ENCODE measurements around the gene BMERB1. TPM values are rescaled to one million over a fixed set of nuclear protein-coding genes. Genes with fewer than 3 reads are reported as not detected.

BMERB1 gene
- total and polyA plus RNA-seq, 2 experiments from 2014 or later: 17.3 to 28.1 TPM

- no peak overlapping the region for H3K27ac ChIP-seq (ENCODE audit: low read depth)
- no peaks in the 10 kb centered on the region for H3K4me1 ChIP-seq (ENCODE audit: insufficient read depth)
- no peaks in the 10 kb centered on the region for H3K27me3 ChIP-seq (ENCODE audit: insufficient read depth)
- Mint-ChIP-seq H3K4me3 (no peak overlapping the region), H3K9me3 (no peaks in the 10 kb centered on the region; the same call in 2 of the 3 replicates), H3K36me3 (ENCODE audit: low read depth) (0 out of 3 replicates have a peak, but pooled peaks cover 3% of the 10 kb centered on the region), H3K4me1 (no peaks in the 10 kb centered on the region), H3K27ac (no peak overlapping the region), H3K27me3 (ENCODE audit: insufficient read depth, low read depth, poor library complexity) (no peaks in the 10 kb centered on the region)
- no peak overlapping the region for H2AFZ ChIP-seq
- TF ChIP-seq JUNB (IDR thresholded peaks at IDR 0.05; ENCODE audit: unreplicated experiment) (no peak), ETS1 (IDR thresholded peaks at IDR 0.05) (no peak), STAT1 (IDR thresholded peaks at IDR 0.05; ENCODE audit: unreplicated experiment) (no peak), POLR2AphosphoS5 (IDR thresholded peaks at IDR 0.05; ENCODE audit: low read depth) (no peak), EZH2phosphoT487 (IDR thresholded peaks at IDR 0.05; ENCODE audit: unreplicated experiment) (no peak), CTCF (conservative IDR thresholded peaks at IDR 0.05; ENCODE audit: low read depth in 2 of 2) (no peak), NANOG (IDR thresholded peaks at IDR 0.05; ENCODE audit: borderline replicate concordance) (no peak), EZH2 (IDR thresholded peaks at IDR 0.05; ENCODE audit: low read depth, unreplicated experiment) (no peak), ZNF114 (CRISPR knock-in tag; IDR thresholded peaks at IDR 0.05) (no peak), CREB1 (CRISPR knock-in tag; IDR thresholded peaks at IDR 0.05; ENCODE audit: low read depth) (no peak)
- H3K9me2 ChIP-seq (ENCODE audit: insufficient read depth): no peaks in the 10 kb centered on the region
- DNase-seq (ENCODE audit: low spot score): no peak
- no peak for ATAC-seq
- H3K36me3 ChIP-seq (ENCODE audit: insufficient read depth): no peaks in the 10 kb centered on the region; the same call in 1 of the 2 replicates
- H4K20me1 ChIP-seq (replicated peaks; ENCODE audit: insufficient read depth): no peaks in the 10 kb centered on the region
- no peak overlapping the region for H3K4me3 ChIP-seq
- no peaks in the 10 kb centered on the region for H3F3A ChIP-seq (replicated peaks; ENCODE audit: low read depth)
- H3K79me2 ChIP-seq (replicated peaks; ENCODE audit: insufficient read depth): no peaks in the 10 kb centered on the region
- no peak overlapping the region for H3K4me2 ChIP-seq
These were observed 95.7 kb downstream of the BMERB1 start for GRCh38 chr16:15530085-15530484.

- Histone ChIP-seq H3K9me2 (ENCODE audit: insufficient read depth) (no peaks in the 10 kb centered on the region), H3K79me2 (replicated peaks; ENCODE audit: insufficient read depth) (no peaks in the 10 kb centered on the region), H3K27ac (ENCODE audit: low read depth) (no peak overlapping the region), H3K27me3 (ENCODE audit: insufficient read depth) (no peaks in the 10 kb centered on the region), H3K36me3 (ENCODE audit: insufficient read depth) (no peaks in the 10 kb centered on the region; the same call in 1 of the 2 replicates), H3K4me3 (no peak overlapping the region), H2AFZ (no peak overlapping the region), H3K4me2 (no peak overlapping the region), H4K20me1 (replicated peaks; ENCODE audit: insufficient read depth) (no peaks in the 10 kb centered on the region), H3K4me1 (ENCODE audit: insufficient read depth) (no peaks in the 10 kb centered on the region), H3F3A (replicated peaks; ENCODE audit: low read depth) (no peaks in the 10 kb centered on the region)
- Mint-ChIP-seq H3K4me3 (no peak overlapping the region), H3K27ac (no peak overlapping the region), H3K27me3 (ENCODE audit: insufficient read depth, low read depth, poor library complexity) (no peaks in the 10 kb centered on the region), H3K4me1 (no peaks in the 10 kb centered on the region), H3K36me3 (ENCODE audit: low read depth) (no peaks in the 10 kb centered on the region), H3K9me3 (no peaks in the 10 kb centered on the region; the same call in 2 of the 3 replicates)
- ATAC-seq: no peak
- DNase-seq (ENCODE audit: low spot score): no peak
- no peak for TF ChIP-seq REST (IDR thresholded peaks at IDR 0.05; ENCODE audit: unreplicated experiment)
- no peak for TF ChIP-seq EZH2phosphoT487 (IDR thresholded peaks at IDR 0.05; ENCODE audit: unreplicated experiment)
- no peak for TF ChIP-seq CTCF (conservative IDR thresholded peaks at IDR 0.05; ENCODE audit: low read depth in 2 of 2)
- no peak for TF ChIP-seq ZNF331 (CRISPR knock-in tag; IDR thresholded peaks at IDR 0.05; ENCODE audit: low read depth)
- no peak for TF ChIP-seq STAT1 (IDR thresholded peaks at IDR 0.05; ENCODE audit: unreplicated experiment)
These were observed 98.4 kb downstream of the BMERB1 start for GRCh38 chr16:15532825-15533224.
